Kidney (tissue), 14 donors: ENCODE measurements around the gene BRINP2. TPM values are rescaled to one million over a fixed set of nuclear protein-coding genes. Genes with fewer than 3 reads are reported as not detected.

Experiments used
- DNase-seq, 5 donors: peaks; one replicate each; pipeline ENCODE4 v3.0.0-alpha.2; 2013 to 2020
- FAIRE-seq: peaks from 2 replicates; lab custom pipeline; 2012; peaks lifted over from hg19 to GRCh38; lab: Jason Lieb, UNC
- H3K27ac ChIP-seq, 2 donors: one replicate each; pipeline ENCODE4 v1.7.0; 2013; ENCODE audit warnings: low read depth in 2 of 2, low read length in 2 of 2, inconsistent platforms in 1 of 2
- H3K27me3 ChIP-seq: one replicate; pipeline ENCODE4 v1.7.1; 2013; ENCODE audit warnings: low read length, inconsistent platforms; ENCODE audit not compliant: control insufficient read depth, insufficient read depth
- H3K36me3 ChIP-seq, 3 donors: one replicate each; pipeline versions ENCODE4 v1.7.0 to v1.7.1; 2013; ENCODE audit warnings: low read length in 3 of 3, control low read depth in 1 of 3, inconsistent platforms in 1 of 3; ENCODE audit not compliant: insufficient read depth in 3 of 3, control insufficient read depth in 2 of 3
- H3K4me1 ChIP-seq, 3 donors: one replicate each; pipeline versions ENCODE4 v1.7.0 to v1.7.1; 2013; ENCODE audit warnings: low read length in 3 of 3, inconsistent platforms in 1 of 3, low read depth in 1 of 3; ENCODE audit not compliant: control insufficient read depth in 2 of 3, insufficient read depth in 2 of 3
- H3K4me3 ChIP-seq, 3 donors: one replicate each; pipeline versions ENCODE4 v1.7.0 to v1.8.1; 2013; ENCODE audit warnings: low read length in 3 of 3, control low read depth in 1 of 3, inconsistent platforms in 1 of 3
- H3K9ac ChIP-seq, 3 donors: one replicate each; pipeline versions ENCODE4 v1.7.0 to v1.7.1; 2013; ENCODE audit warnings: low read length in 3 of 3, control low read depth in 1 of 3, inconsistent platforms in 1 of 3
- H3K9me3 ChIP-seq, 3 donors: one replicate each; pipeline versions ENCODE4 v1.7.0 to v1.7.1; 2013; ENCODE audit warnings: low read length in 3 of 3, control low read depth in 1 of 3, inconsistent platforms in 1 of 3; ENCODE audit not compliant: control insufficient read depth in 2 of 3, insufficient read depth in 1 of 3
- CTCF ChIP-seq: IDR thresholded peaks from 3 replicates; pipeline ENCODE4 v1.5.1; 2012; ENCODE audit warnings: mild to moderate bottlenecking, moderate library complexity, borderline replicate concordance; ENCODE audit not compliant: insufficient read depth; ENCODE audit errors: extremely low read depth
- intact Hi-C: fragments of 100-400 bp; cut with DNase I; formaldehyde crosslinking; loops from one replicate; pipeline ENCODE4 v1.11.1; 2022
- polyA plus RNA-seq: library from polyadenylated mRNA; stranded (reverse); fragments of 350-450 nt; fragmentation: Illumina TruSeq; extraction: RNeasy Lipid Tissue Mini Kit (QIAGEN cat#74804); gene quantifications from one replicate; pipeline ENCODE4 v1.2.3, GENCODE V29; 2014; ENCODE audit warnings: low read depth, low replicate concordance; ENCODE audit not compliant: insufficient read depth
- total RNA-seq: library from RNA; stranded (reverse); fragmentation: NEBNext Ultra II Directional; extraction: Animal tissue kit (Norgen Biotek cat#: 25700); gene quantifications from one replicate; pipeline ENCODE4 v1.2.1, GENCODE V29; 2021
- donor health status: control.
- donor health status: control.
- donor health status: control.
- donor health status: control.
- donor health status: control.
- donor health status: DM: yes; HTN: yes; CAD: no.
- donor health status: Normal renal cell carcinoma (clear cell type).

The BRINP2 gene
- total and polyA plus RNA-seq, 2 donors from 2014 or later = not detected

DNA sequence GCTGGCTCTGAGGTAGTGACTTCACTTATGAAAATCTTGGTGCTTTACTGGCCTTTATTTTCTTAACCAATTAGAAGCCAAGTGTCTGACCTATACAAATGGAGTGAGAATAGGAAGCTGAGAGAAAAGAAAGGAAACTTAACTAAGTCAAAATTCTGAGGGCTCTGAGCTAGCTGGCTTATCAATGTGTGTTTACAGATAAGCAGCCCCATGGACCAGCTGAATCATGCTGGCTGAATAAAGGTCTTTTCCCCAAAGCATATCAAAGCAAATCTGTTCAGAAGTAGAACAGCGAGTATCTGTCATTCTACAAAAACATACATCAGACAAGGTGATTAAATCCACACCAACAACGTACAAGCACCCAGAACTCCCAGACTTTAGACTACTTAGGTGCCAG, 117.2 kb downstream of the BRINP2 start:
- DNase-seq (no peak), FAIRE-seq (no peak)
- Histone ChIP-seq H3K4me3 (no peak overlapping the region), H3K36me3 (no peaks in the 10 kb centered on the region), H3K27me3 (no peaks in the 10 kb centered on the region), H3K4me1 (no peaks in the 10 kb centered on the region), H3K9me3 (no peaks in the 10 kb centered on the region), H3K9ac (no peak overlapping the region), H3K27ac (no peak overlapping the region)
- intact Hi-C loops = no loop called here
- TF ChIP-seq CTCF = no peak

DNA sequence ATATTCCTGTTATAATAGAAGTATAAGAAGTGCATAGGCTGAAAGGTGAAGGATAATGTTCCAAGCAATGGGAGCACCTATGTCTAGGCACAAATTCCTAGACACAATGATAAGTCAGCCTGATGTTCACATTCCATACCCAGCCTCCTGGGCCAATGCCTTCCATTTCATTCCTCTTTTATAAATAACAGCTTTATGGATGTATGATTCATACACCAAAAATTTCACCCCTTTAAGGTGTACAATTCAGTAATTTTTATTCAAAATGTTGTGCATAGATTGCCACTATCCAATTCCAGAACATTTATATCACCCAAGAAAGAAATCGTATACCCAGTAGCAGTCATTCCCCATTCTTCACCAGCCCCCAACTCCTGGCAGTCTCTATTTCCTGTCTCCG, 118.8 kb downstream of the BRINP2 start:
- Histone ChIP-seq H3K27ac (no peak overlapping the region), H3K27me3 (no peaks in the 10 kb centered on the region), H3K36me3 (no peaks in the 10 kb centered on the region), H3K4me1 (no peaks in the 10 kb centered on the region), H3K9me3 (no peaks in the 10 kb centered on the region), H3K9ac (no peak overlapping the region), H3K4me3 (no peak overlapping the region)
- no peak for TF ChIP-seq CTCF
- DNase-seq = no peak
- intact Hi-C loops = no loop called here
- FAIRE-seq = no peak

DNA sequence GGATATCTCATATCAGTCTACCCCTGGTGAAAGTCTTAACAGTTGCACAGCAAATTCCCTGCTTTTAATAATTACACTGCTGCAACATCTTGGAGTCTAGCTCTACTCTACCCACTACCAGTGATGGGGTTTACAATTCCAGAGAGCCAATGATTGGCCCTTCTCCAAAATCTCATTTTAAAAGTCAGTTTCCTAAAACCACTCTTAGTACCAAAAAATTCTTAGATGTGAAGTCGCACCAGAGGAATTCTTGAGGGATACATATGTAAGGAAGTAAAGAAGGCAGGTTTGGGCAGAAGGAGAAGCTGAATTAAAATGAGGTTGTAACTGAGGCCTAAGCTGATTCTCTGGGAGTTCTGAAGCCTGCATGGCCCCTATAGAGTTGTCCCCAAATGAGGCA, 129.7 kb downstream of the BRINP2 start:
- Histone ChIP-seq H3K9me3 (no peaks in the 10 kb centered on the region), H3K27ac (no peak overlapping the region), H3K36me3 (no peaks in the 10 kb centered on the region), H3K4me3 (no peak overlapping the region), H3K4me1 (no peaks in the 10 kb centered on the region), H3K9ac (no peak overlapping the region), H3K27me3 (no peaks in the 10 kb centered on the region)
- TF ChIP-seq CTCF = no peak
- no peak for DNase-seq
- no peak for FAIRE-seq
- intact Hi-C loops = no loop called here

DNA sequence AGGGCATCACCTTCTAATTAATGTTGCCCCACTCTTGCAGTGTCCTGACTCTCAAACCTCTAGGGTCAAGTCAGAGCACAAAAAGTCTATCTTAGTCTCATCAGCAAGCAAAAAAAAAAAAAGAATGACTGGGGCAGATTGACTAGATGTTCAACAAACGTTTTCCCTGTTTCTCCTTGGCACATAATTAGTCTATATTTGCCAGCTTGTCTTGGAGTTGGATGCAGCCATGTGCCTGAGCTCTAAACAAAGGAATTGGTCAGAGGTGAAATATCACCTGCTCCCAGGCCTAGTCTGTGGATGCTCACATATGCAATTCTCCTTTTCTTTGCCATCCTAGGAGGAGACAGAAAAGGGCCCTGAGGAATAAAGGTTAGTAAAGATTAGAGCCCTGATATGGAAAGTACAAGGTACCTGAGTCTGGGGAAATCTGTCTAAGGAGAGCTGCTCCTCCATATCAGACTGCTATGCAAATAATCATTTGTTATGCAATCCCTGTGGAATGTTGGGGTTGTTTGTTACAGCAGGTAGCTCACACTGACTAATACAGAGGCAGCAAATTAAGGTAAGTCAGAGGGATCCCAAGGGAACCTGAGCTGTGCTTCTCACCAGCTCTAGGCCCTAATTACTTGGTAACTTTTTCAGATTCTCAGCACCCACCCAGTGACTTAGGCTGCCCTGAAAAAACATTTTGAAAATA, 130.8 kb downstream of the BRINP2 start:
- H3K9ac ChIP-seq = no peak overlapping the region
- no peak for DNase-seq
- H3K36me3 ChIP-seq = no peaks in the 10 kb centered on the region
- FAIRE-seq = no peak
- no peak for TF ChIP-seq CTCF
- H3K27me3 ChIP-seq = no peaks in the 10 kb centered on the region
- H3K4me3 ChIP-seq = no peak overlapping the region
- no peak overlapping the region for H3K27ac ChIP-seq
- H3K4me1 ChIP-seq = no peaks in the 10 kb centered on the region
- intact Hi-C loops = no loop called here
- H3K9me3 ChIP-seq = no peaks in the 10 kb centered on the region
